Loucy (cell line): Measurements from ENCODE around the gene PKNOX2.

Experiments
- H2AFZ ChIP-seq: fragments of 200-600 bp; sonication (generic); 2 replicates; pipeline ENCODE4 v1.6.0; 2016; ENCODE audit warnings: antibody characterized with exemption, mild to moderate bottlenecking, low read length, moderate library complexity
- H3F3A ChIP-seq: fragments of 200-600 bp; 2 replicates; pipeline ENCODE4 v1.6.0; 2016; ENCODE audit warnings: antibody characterized with exemption, low read depth, mild to moderate bottlenecking
- H3K27me3 ChIP-seq: fragments of 200-600 bp; sonication (generic); 2 replicates; pipeline ENCODE4 v1.6.1; 2014; ENCODE audit warnings: low read length, mild to moderate bottlenecking; ENCODE audit not compliant: insufficient read depth, poor library complexity, severe bottlenecking
- H3K36me3 ChIP-seq: fragments of 200-600 bp; sonication (generic); 2 replicates; pipeline ENCODE4 v1.6.1; 2016; ENCODE audit warnings: low read length; ENCODE audit not compliant: insufficient read depth
- H3K4me1 ChIP-seq: fragments of 200-600 bp; sonication (generic); 2 replicates; pipeline ENCODE4 v1.5.1; 2014; ENCODE audit warnings: low read length, mild to moderate bottlenecking; ENCODE audit not compliant: insufficient read depth, poor library complexity, severe bottlenecking
- H3K4me2 ChIP-seq: fragments of 200-600 bp; sonication (generic); 2 replicates; pipeline ENCODE4 v1.6.0; 2014; ENCODE audit warnings: antibody characterized with exemption, low read length, low read depth, mild to moderate bottlenecking; ENCODE audit not compliant: poor library complexity, severe bottlenecking
- H3K4me3 ChIP-seq: fragments of 200-600 bp; sonication (generic); 2 replicates; pipeline ENCODE4 v1.5.1; 2014; ENCODE audit warnings: low read length, mild to moderate bottlenecking, mixed read lengths; ENCODE audit not compliant: poor library complexity, severe bottlenecking
- H3K79me2 ChIP-seq: fragments of 200-600 bp; sonication (generic); 2 replicates; pipeline ENCODE4 v1.6.1; 2014; ENCODE audit warnings: low read length; ENCODE audit not compliant: insufficient read depth
- H3K9ac ChIP-seq: fragments of 200-600 bp; sonication (generic); 2 replicates; pipeline ENCODE4 v1.6.0; 2014; ENCODE audit warnings: mild to moderate bottlenecking, low read depth, low read length, moderate library complexity; ENCODE audit not compliant: poor library complexity, severe bottlenecking
- H3K9me2 ChIP-seq: fragments of 200-600 bp; sonication (generic); replicated peaks from 2 replicates; pipeline ENCODE4 v1.6.1; 2016; ENCODE audit warnings: low read depth, low read length, mixed read lengths
- H3K9me3 ChIP-seq: fragments of 200-600 bp; sonication (generic); 2 replicates; pipeline ENCODE4 v1.6.1; 2014; ENCODE audit warnings: mild to moderate bottlenecking, antibody characterized with exemption, low read length, low read depth; ENCODE audit not compliant: insufficient read depth
- H4K20me1 ChIP-seq: fragments of 200-600 bp; sonication (generic); 2 replicates; pipeline ENCODE4 v1.6.0; 2014; ENCODE audit warnings: antibody characterized with exemption, low read length, mild to moderate bottlenecking; ENCODE audit not compliant: insufficient read depth, poor library complexity, severe bottlenecking
- EZH2phosphoT487 ChIP-seq: fragments of 200-600 bp; IDR thresholded peaks from 2 replicates; pipeline ENCODE4 v1.6.1; 2018; ENCODE audit warnings: antibody characterized with exemption, mild to moderate bottlenecking, moderate library complexity, borderline replicate concordance
- TF ChIP-seq, protein P1 (sequence below): fragments of 200-600 bp; sonication (generic); conservative IDR thresholded peaks from 2 replicates; pipeline ENCODE4 v1.5.1; 2014; ENCODE audit warnings: mild to moderate bottlenecking, antibody characterized with exemption, low read length

Gene PKNOX2

DNA sequence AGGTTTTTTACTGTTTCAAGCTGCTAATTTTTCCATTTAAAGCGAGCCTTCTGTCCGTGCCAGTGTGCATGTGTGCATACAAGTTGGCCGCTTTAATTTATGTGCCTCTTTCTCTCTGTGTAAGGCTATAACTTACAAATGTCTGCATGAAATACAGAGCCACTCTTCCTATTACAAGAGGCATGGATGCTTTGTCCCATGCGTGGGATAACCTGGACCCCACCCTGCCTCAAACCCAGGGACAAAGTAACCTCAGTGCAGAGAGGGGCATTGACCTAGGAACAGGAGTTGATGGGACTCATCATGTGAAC, 28.8 kb downstream of the PKNOX2 start:
- Histone ChIP-seq H3K27me3 (no peaks in the 10 kb centered on the region), H3K9me3 (no peaks in the 10 kb centered on the region; the same call in 1 of the 2 replicates), H3K4me2 (no peak overlapping the region), H3K9me2 (no peaks in the 10 kb centered on the region), H3K9ac (no peak overlapping the region), H2AFZ (no peak overlapping the region), H3F3A (no peaks in the 10 kb centered on the region), H3K4me3 (no peak overlapping the region), H3K79me2 (no peaks in the 10 kb centered on the region), H3K36me3 (no peaks in the 10 kb centered on the region), H4K20me1 (no peaks in the 10 kb centered on the region), H3K4me1 (no peaks in the 10 kb centered on the region)
- TF ChIP-seq EZH2phosphoT487, result no peak
- TF ChIP-seq, protein P1, sequence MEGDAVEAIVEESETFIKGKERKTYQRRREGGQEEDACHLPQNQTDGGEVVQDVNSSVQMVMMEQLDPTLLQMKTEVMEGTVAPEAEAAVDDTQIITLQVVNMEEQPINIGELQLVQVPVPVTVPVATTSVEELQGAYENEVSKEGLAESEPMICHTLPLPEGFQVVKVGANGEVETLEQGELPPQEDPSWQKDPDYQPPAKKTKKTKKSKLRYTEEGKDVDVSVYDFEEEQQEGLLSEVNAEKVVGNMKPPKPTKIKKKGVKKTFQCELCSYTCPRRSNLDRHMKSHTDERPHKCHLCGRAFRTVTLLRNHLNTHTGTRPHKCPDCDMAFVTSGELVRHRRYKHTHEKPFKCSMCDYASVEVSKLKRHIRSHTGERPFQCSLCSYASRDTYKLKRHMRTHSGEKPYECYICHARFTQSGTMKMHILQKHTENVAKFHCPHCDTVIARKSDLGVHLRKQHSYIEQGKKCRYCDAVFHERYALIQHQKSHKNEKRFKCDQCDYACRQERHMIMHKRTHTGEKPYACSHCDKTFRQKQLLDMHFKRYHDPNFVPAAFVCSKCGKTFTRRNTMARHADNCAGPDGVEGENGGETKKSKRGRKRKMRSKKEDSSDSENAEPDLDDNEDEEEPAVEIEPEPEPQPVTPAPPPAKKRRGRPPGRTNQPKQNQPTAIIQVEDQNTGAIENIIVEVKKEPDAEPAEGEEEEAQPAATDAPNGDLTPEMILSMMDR, result no peak

DNA sequence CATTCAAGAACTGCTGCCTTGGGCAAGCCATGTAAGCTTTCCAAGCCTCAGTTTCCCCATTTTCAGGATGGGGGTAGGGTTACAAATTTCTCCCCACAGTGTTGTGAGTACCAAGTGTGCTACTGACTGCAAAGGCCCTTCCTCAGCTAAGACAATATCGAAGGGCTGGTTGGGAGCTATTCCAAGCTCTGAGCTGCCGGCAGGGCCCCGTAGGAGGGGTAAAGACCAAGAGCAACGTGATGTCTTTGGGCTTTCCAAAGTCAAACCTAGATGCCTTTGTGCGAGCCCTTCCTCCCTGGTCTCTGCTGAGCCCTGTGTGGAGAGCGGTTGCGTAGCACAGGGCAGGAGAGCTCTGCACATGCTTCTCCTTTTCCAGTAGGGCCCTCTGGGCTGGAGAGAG, 29.3 kb downstream of the PKNOX2 start:
- H3K27me3 ChIP-seq, result no peaks in the 10 kb centered on the region
- no peak overlapping the region for H2AFZ ChIP-seq
- TF ChIP-seq EZH2phosphoT487, result no peak
- TF ChIP-seq, protein P1, result no peak
- H3K79me2 ChIP-seq, result no peaks in the 10 kb centered on the region
- no peaks in the 10 kb centered on the region; the same call in 1 of the 2 replicates for H3K9me3 ChIP-seq
- no peaks in the 10 kb centered on the region for H3K9me2 ChIP-seq
- H3K4me2 ChIP-seq, result no peak overlapping the region
- no peaks in the 10 kb centered on the region for H3K36me3 ChIP-seq
- no peak overlapping the region for H3K9ac ChIP-seq
- H3F3A ChIP-seq, result no peaks in the 10 kb centered on the region
- H3K4me1 ChIP-seq, result no peaks in the 10 kb centered on the region
- H3K4me3 ChIP-seq, result no peak overlapping the region
- H4K20me1 ChIP-seq, result no peaks in the 10 kb centered on the region

DNA sequence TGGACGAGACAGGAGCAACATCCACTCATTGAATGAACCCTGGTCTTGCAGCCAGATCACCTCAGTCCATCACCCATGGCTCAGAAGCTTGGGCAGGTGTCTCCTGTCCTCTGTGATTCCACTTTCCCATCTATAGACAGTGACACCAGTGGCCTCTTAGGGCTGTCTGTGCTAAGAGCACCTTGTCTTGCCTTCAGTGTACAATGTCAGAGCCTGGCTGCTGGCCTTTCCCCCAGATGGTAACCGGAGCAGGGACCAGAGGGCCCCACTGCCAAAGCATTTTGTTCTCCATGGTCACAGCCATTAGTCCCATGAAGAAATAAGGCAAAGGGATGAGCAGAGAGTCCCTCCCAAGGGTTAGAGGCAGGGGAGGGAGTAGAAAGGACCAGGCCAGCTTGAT, 35.4 kb downstream of the PKNOX2 start:
- Histone ChIP-seq H3K4me2 (no peak overlapping the region), H2AFZ (no peak overlapping the region), H3K36me3 (no peaks in the 10 kb centered on the region), H3K9me3 (no peaks in the 10 kb centered on the region), H4K20me1 (no peaks in the 10 kb centered on the region), H3K4me3 (no peak overlapping the region), H3K9me2 (no peaks in the 10 kb centered on the region), H3F3A (no peaks in the 10 kb centered on the region), H3K9ac (no peak overlapping the region), H3K79me2 (no peaks in the 10 kb centered on the region), H3K27me3 (no peaks in the 10 kb centered on the region), H3K4me1 (no peaks in the 10 kb centered on the region)
- TF ChIP-seq, protein P1, result no peak
- TF ChIP-seq EZH2phosphoT487, result no peak
